Airway epithelial cell (primary cell): ENCODE data around the gene ZNF837. TPM values are rescaled to one million over a fixed set of nuclear protein-coding genes. Genes with fewer than 3 reads are reported as not detected.

ENCODE experiments used
- total RNA-seq: library from RNA; depleted of rRNA; stranded (reverse); fragments of >200 nt; gene quantifications from 2 replicates; pipeline ENCODE4 v1.2.3, GENCODE V29; 2015

ZNF837 gene
- 2.9 and 3.1 TPM in 2 replicates for total RNA-seq

GRCh38 chr19:58380662-58381459 is at the start of gene ZNF837:
Gene ZNF837 (minus strand): TSS chr19:58381030. CDS start chr19:58369332, 11,698 bp downstream.

GRCh38 chr19:58408152-58409009 is 27.6 kb upstream of the ZNF837 start, which contains the start of gene ZNF584:
Gene ZNF584 (plus strand): TSS chr19:58408649. CDS start chr19:58409148, 499 bp downstream.

GRCh38 chr19:58395220-58395978 is 14.6 kb upstream of the ZNF837 start, which contains the start of gene RNF225:
Gene RNF225 (plus strand): TSS chr19:58395656. CDS start chr19:58396090, 434 bp downstream.

GRCh38 chr19:58386576-58387337 is 5.9 kb upstream of the ZNF837 start, which contains the start of gene RPS5:
Gene RPS5 (plus strand): TSS chr19:58387269. CDS start chr19:58388138, 869 bp downstream.

GRCh38 chr19:58362272-58362994 is 18.4 kb downstream of the ZNF837 start, which contains the start of gene ZNF497:
Gene ZNF497 (minus strand): TSS chr19:58362751. CDS start chr19:58357635, 5,116 bp downstream.

GRCh38 chr19:58352760-58353671 is 27.8 kb downstream of the ZNF837 start, which contains the start of gene A1BG:
Gene A1BG (minus strand): TSS chr19:58353492. CDS start chr19:58353437, 55 bp downstream.

GRCh38 chr19:58326914-58327726 is 53.7 kb downstream of the ZNF837 start, which contains the start of gene ZSCAN22:
Gene ZSCAN22 (plus strand): TSS chr19:58326994. CDS start chr19:58334803, 7,809 bp downstream.

Other genes with a start within 250 kb of the ZNF837 start
- gene ZNF329, start 230.2 kb downstream of the ZNF837 start, total RNA-seq = 5.2 and 5.3 TPM in 2 replicates
- gene ZNF274, start 198.0 kb downstream of the ZNF837 start, total RNA-seq = 16.3 and 23.1 TPM in 2 replicates
- 40.3 and 54.7 TPM in 2 replicates for gene ZNF544, start 152.1 kb downstream of the ZNF837 start, total RNA-seq
- gene ZNF8, start 102.1 kb downstream of the ZNF837 start, total RNA-seq = 3.3 and 5.2 TPM in 2 replicates
- gene ERVK3-1, start 75.7 kb downstream of the ZNF837 start, total RNA-seq = 17.9 and 30.4 TPM in 2 replicates
- 1.9 and 2.3 TPM in 2 replicates for gene ZSCAN22, start 54.0 kb downstream of the ZNF837 start, total RNA-seq
- gene A1BG, start 27.5 kb downstream of the ZNF837 start, total RNA-seq = 10.2 and 28.2 TPM in 2 replicates
- gene ZNF497, start 18.3 kb downstream of the ZNF837 start, total RNA-seq = 0.65 and 0.78 TPM in 2 replicates
- 2,475 and 2,576 TPM in 2 replicates for gene RPS5, start 6.2 kb upstream of the ZNF837 start, total RNA-seq
- gene RNF225, start 14.6 kb upstream of the ZNF837 start, total RNA-seq = 3.8 and 4.2 TPM in 2 replicates
- 7.0 and 13.4 TPM in 2 replicates for gene ZNF584, start 27.6 kb upstream of the ZNF837 start, total RNA-seq
- gene ZNF132, start 59.1 kb upstream of the ZNF837 start, total RNA-seq = 2.8 and 3.3 TPM in 2 replicates
- gene ZNF324B, start 70.6 kb upstream of the ZNF837 start, total RNA-seq = 5.4 and 9.4 TPM in 2 replicates
- gene ZNF324, start 86.0 kb upstream of the ZNF837 start, total RNA-seq = 15.4 and 16.2 TPM in 2 replicates
- gene ZNF446, start 95.3 kb upstream of the ZNF837 start, total RNA-seq = 9.1 and 12.2 TPM in 2 replicates
- gene SLC27A5, start 131.0 kb upstream of the ZNF837 start, total RNA-seq = 22.4 and 26.7 TPM in 2 replicates
- gene ZBTB45, start 138.8 kb upstream of the ZNF837 start, total RNA-seq = 16.3 and 20.7 TPM in 2 replicates
- gene TRIM28, start 163.0 kb upstream of the ZNF837 start, total RNA-seq = 425 and 465 TPM in 2 replicates
- gene CHMP2A, start 174.1 kb upstream of the ZNF837 start, total RNA-seq = 132 and 155 TPM in 2 replicates
- gene UBE2M, start 177.6 kb upstream of the ZNF837 start, total RNA-seq = 41.6 and 48.6 TPM in 2 replicates
- 7.5 and 9.3 TPM in 2 replicates for gene MZF1, start 192.3 kb upstream of the ZNF837 start, total RNA-seq